ENCODE data around the gene DOCK11. TPM values are rescaled to one million over a fixed set of nuclear protein-coding genes. Genes with fewer than 3 reads are reported as not detected.

DOCK11 gene
- total and polyA plus RNA-seq, 2 donors (not counting 1 experiment from before 2014, with no cell fraction given), result 31.0 to 83.5 TPM

GRCh38 chrX:118694638-118695037, 199.0 kb downstream of the DOCK11 start:
- WGBS (ENCODE audit: insufficient coverage), result no CpG with 5 or more reads among the region's 6 CpGs
- Histone ChIP-seq H3K27me3 (replicated peaks in 1 of 4; ENCODE audit: control extremely low read depth in 1 of 4, control insufficient read depth in 3 of 4, insufficient read depth in 4 of 4, low read length in 3 of 4) (no peaks in the 10 kb centered on the region), H3K36me3 (replicated peaks in 1 of 2; ENCODE audit: control extremely low read depth in 1 of 2, control insufficient read depth in 1 of 2, extremely low read depth in 1 of 2, insufficient read depth in 2 of 2, low read length in 1 of 2) (no peaks in the 10 kb centered on the region), H3K4me3 (ENCODE audit: control extremely low read depth in 1 of 5, extremely low read depth in 1 of 5, insufficient read depth in 1 of 5, low read depth in 2 of 5, low read length in 4 of 5) (no peak overlapping the region), H3K9ac (ENCODE audit: low read length) (no peak overlapping the region), H3K4me1 (ENCODE audit: control insufficient read depth in 2 of 2, insufficient read depth in 2 of 2, low read length in 2 of 2) (peaks cover 11 to 16% of the 10 kb centered on the region in 2 donors), H3K9me3 (ENCODE audit: control extremely low read depth in 1 of 3, control insufficient read depth in 2 of 3, insufficient read depth in 1 of 3, low read length in 2 of 3) (no peaks in the 10 kb centered on the region), H3K27ac (ENCODE audit: low read length in 2 of 2) (no peak overlapping the region), H3K4me2 (replicated peaks; ENCODE audit: low read depth, low read length, poor library complexity, severe bottlenecking) (no peak overlapping the region), H2AFZ (ENCODE audit: insufficient read depth, low read depth, low read length, poor library complexity, severe bottlenecking) (no peak overlapping the region), H4K20me1 (ENCODE audit: control insufficient read depth, insufficient read depth, low read length, poor library complexity, severe bottlenecking) (no peaks in the 10 kb centered on the region), H3K79me2 (ENCODE audit: control insufficient read depth, insufficient read depth, low read length) (no peaks in the 10 kb centered on the region)
- peaks cover 30% of the 10 kb centered on the region for H3K4me1 Mint-ChIP-seq
- no peaks in the 10 kb centered on the region for H3K27me3 Mint-ChIP-seq
- POLR2A ChIA-PET, result no interaction called here
- intact Hi-C loops (cut with micrococcal nuclease), result no loop called here
- CTCF ChIA-PET, result no interaction called here
- TF ChIP-seq EZH2 (IDR thresholded peaks at IDR 0.05; ENCODE audit: borderline replicate concordance, insufficient read depth, low read depth, low read length, poor library complexity, severe bottlenecking), result no peak
- TF ChIP-seq CTCF (IDR thresholded peaks at IDR 0.05), result no peak
- no peak overlapping the region for H3K4me3 Mint-ChIP-seq
- DNase-seq (no peak), ATAC-seq (ENCODE audit: low read depth) (no peak)
- H3K27ac Mint-ChIP-seq, result no peak overlapping the region
- no peaks in the 10 kb centered on the region for H3K9me3 Mint-ChIP-seq (ENCODE audit: insufficient read depth)

GRCh38 chrX:118698516-118699170, 203.0 kb downstream of the DOCK11 start:
- WGBS (ENCODE audit: insufficient coverage), result no CpG with 5 or more reads among the region's 5 CpGs
- no peak overlapping the region for H3K4me3 ChIP-seq (ENCODE audit: control extremely low read depth in 1 of 5, extremely low read depth in 1 of 5, insufficient read depth in 1 of 5, low read depth in 2 of 5, low read length in 4 of 5)
- H3K9ac ChIP-seq (ENCODE audit: low read length), result no peak overlapping the region
- no peaks in the 10 kb centered on the region for H3K9me3 Mint-ChIP-seq (ENCODE audit: insufficient read depth)
- H3K4me3 Mint-ChIP-seq, result peak overlapping the region; percentile 17
- no peaks in the 10 kb centered on the region for H3K9me3 ChIP-seq (ENCODE audit: control extremely low read depth in 1 of 3, control insufficient read depth in 2 of 3, insufficient read depth in 1 of 3, low read length in 2 of 3)
- no peaks in the 10 kb centered on the region for H3K27me3 Mint-ChIP-seq
- ChIA-PET CTCF (no interaction called here), POLR2A (no interaction called here)
- TF ChIP-seq CTCF (IDR thresholded peaks at IDR 0.05) (no peak), EZH2 (IDR thresholded peaks at IDR 0.05; ENCODE audit: borderline replicate concordance, insufficient read depth, low read depth, low read length, poor library complexity, severe bottlenecking) (no peak)
- no peaks in the 10 kb centered on the region for H3K79me2 ChIP-seq (ENCODE audit: control insufficient read depth, insufficient read depth, low read length)
- H3K36me3 ChIP-seq (replicated peaks in 1 of 2; ENCODE audit: control extremely low read depth in 1 of 2, control insufficient read depth in 1 of 2, extremely low read depth in 1 of 2, insufficient read depth in 2 of 2, low read length in 1 of 2), result no peaks in the 10 kb centered on the region
- H2AFZ ChIP-seq (ENCODE audit: insufficient read depth, low read depth, low read length, poor library complexity, severe bottlenecking), result no peak overlapping the region
- peak overlapping the region; percentile 0 for H3K4me2 ChIP-seq (replicated peaks; ENCODE audit: low read depth, low read length, poor library complexity, severe bottlenecking)
- H3K27ac ChIP-seq (ENCODE audit: low read length in 2 of 2), result peak overlapping the region in 1 of 2 donors; percentile 37
- ATAC-seq (ENCODE audit: low read depth) (peak; percentile 82), DNase-seq (peak; percentile 44)
- peaks cover 28% of the 10 kb centered on the region for H3K4me1 Mint-ChIP-seq
- no peaks in the 10 kb centered on the region for H3K27me3 ChIP-seq (replicated peaks in 1 of 4; ENCODE audit: control extremely low read depth in 1 of 4, control insufficient read depth in 3 of 4, insufficient read depth in 4 of 4, low read length in 3 of 4)
- peak overlapping the region; percentile 73 for H3K27ac Mint-ChIP-seq
- peaks cover 11 to 16% of the 10 kb centered on the region in 2 donors for H3K4me1 ChIP-seq (ENCODE audit: control insufficient read depth in 2 of 2, insufficient read depth in 2 of 2, low read length in 2 of 2)
- intact Hi-C loops (cut with micrococcal nuclease), result no loop called here
- no peaks in the 10 kb centered on the region for H4K20me1 ChIP-seq (ENCODE audit: control insufficient read depth, insufficient read depth, low read length, poor library complexity, severe bottlenecking)
